ENCODE data around the gene RHBDF2. TPM values are rescaled to one million over a fixed set of nuclear protein-coding genes. Genes with fewer than 3 reads are reported as not detected.
A peak's percentile ranks its signal among the peaks of the same experiment; 100 is the strongest.

The RHBDF2 gene
- total RNA-seq, 6 experiments from 2014 or later, result 7.1 to 18.6 (median 11.0) TPM

DNA sequence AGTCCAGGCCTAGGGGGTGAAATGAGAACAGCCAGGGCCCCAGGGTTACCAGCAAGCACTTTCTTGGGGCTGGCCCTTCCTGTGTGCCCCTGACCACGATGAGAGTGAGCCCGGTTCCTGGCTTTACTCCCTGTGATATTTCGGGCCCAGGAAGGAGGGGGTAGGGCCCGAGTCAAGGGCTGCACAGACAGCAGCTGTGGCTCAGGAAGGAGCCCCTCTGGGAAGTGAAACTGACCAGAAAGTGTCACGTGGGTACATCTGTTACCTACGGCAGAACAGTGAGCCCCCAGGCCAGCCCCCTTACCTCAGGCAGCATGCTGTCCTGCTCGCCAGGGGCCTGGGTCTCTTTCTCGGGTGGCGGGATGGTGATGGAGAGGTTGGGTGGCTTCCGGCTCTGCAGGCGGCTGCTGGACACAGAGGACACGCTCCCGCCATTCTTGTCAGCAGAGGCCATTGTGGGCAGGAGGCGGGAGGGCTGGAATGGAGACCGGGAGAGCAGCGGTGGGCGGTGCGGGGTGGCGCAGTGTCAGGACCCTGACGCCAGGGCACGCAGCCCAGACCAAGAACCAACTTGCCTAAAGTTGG is 20.1 kb downstream of the RHBDF2 start:
- ATAC-seq, result peak; percentile 28 to 56 (median 35)
- H3K4me3 ChIP-seq, result no peak overlapping the region
- intact Hi-C loops (cut with DNase I), result no loop called here
- no peaks in the 10 kb centered on the region for H3K9me3 ChIP-seq
- TF ChIP-seq POLR2A (IDR thresholded peaks at IDR 0.05), result no peak
- TF ChIP-seq, protein P1, sequence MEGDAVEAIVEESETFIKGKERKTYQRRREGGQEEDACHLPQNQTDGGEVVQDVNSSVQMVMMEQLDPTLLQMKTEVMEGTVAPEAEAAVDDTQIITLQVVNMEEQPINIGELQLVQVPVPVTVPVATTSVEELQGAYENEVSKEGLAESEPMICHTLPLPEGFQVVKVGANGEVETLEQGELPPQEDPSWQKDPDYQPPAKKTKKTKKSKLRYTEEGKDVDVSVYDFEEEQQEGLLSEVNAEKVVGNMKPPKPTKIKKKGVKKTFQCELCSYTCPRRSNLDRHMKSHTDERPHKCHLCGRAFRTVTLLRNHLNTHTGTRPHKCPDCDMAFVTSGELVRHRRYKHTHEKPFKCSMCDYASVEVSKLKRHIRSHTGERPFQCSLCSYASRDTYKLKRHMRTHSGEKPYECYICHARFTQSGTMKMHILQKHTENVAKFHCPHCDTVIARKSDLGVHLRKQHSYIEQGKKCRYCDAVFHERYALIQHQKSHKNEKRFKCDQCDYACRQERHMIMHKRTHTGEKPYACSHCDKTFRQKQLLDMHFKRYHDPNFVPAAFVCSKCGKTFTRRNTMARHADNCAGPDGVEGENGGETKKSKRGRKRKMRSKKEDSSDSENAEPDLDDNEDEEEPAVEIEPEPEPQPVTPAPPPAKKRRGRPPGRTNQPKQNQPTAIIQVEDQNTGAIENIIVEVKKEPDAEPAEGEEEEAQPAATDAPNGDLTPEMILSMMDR (IDR thresholded peaks at IDR 0.05), result no peak
- DNase-seq, result no peak
- no peaks in the 10 kb centered on the region for H3K36me3 ChIP-seq
- H3K27me3 ChIP-seq, result no peaks in the 10 kb centered on the region
- no peaks in the 10 kb centered on the region for H3K4me1 ChIP-seq
- 65% methylated on average over 7 of the region's 21 CpGs for WGBS (ENCODE audit: insufficient coverage, low coverage, low lambda C conversion rate, missing lambda C conversion rate)
- H3K27ac ChIP-seq, result no peak overlapping the region

DNA sequence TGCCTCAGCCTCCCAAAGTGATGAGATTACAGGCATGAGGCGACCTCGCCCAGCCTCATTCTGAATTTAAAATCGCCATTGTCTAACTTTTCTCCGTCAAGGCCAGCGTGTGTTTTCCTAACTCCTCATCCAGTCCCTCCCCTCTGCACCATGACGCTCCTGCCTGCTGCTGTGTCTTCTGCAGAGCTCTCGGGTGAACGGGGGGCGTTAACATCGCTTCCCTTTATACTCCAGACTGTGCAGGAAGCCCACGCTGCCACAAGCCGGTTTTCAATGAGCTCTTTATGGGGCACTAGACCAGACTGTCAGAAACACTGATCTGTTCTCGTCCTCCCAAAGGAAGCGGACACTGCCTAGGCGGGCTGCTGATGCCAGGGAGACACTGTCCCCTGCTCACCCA is 20.6 kb downstream of the RHBDF2 start:
- Histone ChIP-seq H3K4me1 (no peaks in the 10 kb centered on the region), H3K9me3 (no peaks in the 10 kb centered on the region), H3K4me3 (no peak overlapping the region), H3K27ac (no peak overlapping the region), H3K36me3 (no peaks in the 10 kb centered on the region), H3K27me3 (no peaks in the 10 kb centered on the region)
- intact Hi-C loops (cut with DNase I), result no loop called here
- no peak for DNase-seq
- TF ChIP-seq, protein P1 (IDR thresholded peaks at IDR 0.05), result no peak
- no peak for TF ChIP-seq POLR2A (IDR thresholded peaks at IDR 0.05)
- peak in 2 of 4 donors; percentile 8 to 23 for ATAC-seq
- WGBS (ENCODE audit: insufficient coverage, low coverage, low lambda C conversion rate, missing lambda C conversion rate), result 83% methylated on average over 6 of the region's 15 CpGs

DNA sequence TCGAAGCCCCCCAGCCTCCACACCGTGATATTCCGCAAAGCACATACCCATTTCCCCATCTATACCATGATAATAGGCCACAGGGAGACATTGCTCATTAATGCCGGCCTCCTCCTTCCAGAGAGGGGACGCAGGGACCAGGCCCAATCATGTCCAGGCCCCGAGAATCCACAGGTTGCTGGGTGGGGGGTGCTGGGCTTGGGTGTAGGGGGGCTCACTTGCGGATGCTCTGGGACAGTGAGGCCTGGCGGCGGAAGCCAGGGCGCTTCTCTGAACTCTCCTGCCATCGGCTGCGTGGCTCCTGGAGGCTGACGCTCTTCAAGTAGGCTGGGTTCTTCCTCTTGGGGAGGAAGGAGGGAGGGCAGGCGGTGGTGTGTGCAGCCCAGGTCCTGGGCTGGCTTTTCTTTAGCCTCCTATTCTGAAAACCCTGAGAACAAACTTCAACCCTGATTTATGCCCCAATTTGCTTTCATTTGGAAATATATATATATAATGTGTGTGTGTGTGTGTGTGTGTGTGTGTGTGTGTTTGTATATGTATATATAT is 21.6 kb downstream of the RHBDF2 start:
- DNase-seq, result no peak
- no peaks in the 10 kb centered on the region for H3K9me3 ChIP-seq
- intact Hi-C loops (cut with DNase I), result no loop called here
- ATAC-seq, result no peak
- H3K27me3 ChIP-seq, result no peaks in the 10 kb centered on the region
- TF ChIP-seq, protein P1 (IDR thresholded peaks at IDR 0.05), result no peak
- TF ChIP-seq POLR2A (IDR thresholded peaks at IDR 0.05), result no peak
- WGBS (ENCODE audit: insufficient coverage, low coverage, low lambda C conversion rate, missing lambda C conversion rate), result 100% methylated on average over 1 of the region's 14 CpGs
- H3K4me1 ChIP-seq, result no peaks in the 10 kb centered on the region
- H3K36me3 ChIP-seq, result no peaks in the 10 kb centered on the region
- H3K27ac ChIP-seq, result no peak overlapping the region
- no peak overlapping the region for H3K4me3 ChIP-seq

DNA sequence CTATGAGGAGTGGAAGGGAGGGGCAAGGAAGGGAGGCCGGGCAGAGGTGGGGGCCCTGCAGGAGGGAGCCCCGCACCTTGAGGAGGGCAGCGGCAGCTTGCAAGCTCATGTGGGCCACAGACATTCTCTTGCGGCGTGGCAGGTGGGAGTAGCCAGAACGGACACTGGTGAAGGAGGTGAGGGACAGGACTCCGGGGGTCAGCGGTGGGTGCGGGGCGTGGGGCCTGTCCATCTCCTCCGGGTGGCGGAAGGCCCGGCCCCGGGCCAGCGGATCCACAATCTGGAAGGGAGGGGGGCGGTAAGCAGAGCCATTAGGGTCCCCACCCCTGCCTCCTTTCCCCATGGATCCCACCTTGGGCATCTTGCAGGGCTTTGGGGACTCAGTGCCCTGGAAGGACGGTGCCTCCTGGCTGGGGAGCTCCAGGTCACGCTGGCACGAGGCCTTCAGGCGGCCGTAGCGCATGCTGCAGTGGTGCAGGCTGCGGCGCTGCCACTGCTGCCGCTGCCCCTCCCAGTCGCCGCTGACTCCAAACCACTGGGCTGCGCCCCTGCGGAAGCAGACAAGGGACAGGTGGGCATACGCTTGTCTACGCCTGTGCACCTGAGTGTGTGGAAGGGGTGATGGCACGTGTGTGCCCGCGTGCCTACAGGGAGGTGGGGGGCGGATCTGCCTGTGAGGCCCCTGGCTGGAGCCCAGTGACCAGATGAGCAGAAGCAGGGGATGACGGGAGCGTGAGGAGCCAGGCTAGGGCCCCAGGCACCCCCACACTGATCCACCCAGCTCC is 22.3 kb downstream of the RHBDF2 start:
- Histone ChIP-seq H3K36me3 (no peaks in the 10 kb centered on the region), H3K4me3 (no peak overlapping the region), H3K4me1 (no peaks in the 10 kb centered on the region), H3K27ac (no peak overlapping the region), H3K27me3 (no peaks in the 10 kb centered on the region), H3K9me3 (no peaks in the 10 kb centered on the region)
- ATAC-seq (peak in 1 of 4 donors; percentile 6), DNase-seq (no peak)
- WGBS (ENCODE audit: insufficient coverage, low coverage, low lambda C conversion rate, missing lambda C conversion rate), result 100% methylated on average over 4 of the region's 37 CpGs
- intact Hi-C loops (cut with DNase I), result no loop called here
- no peak for TF ChIP-seq POLR2A (IDR thresholded peaks at IDR 0.05)
- TF ChIP-seq, protein P1 (IDR thresholded peaks at IDR 0.05), result no peak
